ENCODE data around the gene GTPBP4. TPM values are rescaled to one million over a fixed set of nuclear protein-coding genes. Genes with fewer than 3 reads are reported as not detected.

GTPBP4 gene
- total RNA-seq, 3 donors from 2014 or later = 19.2 to 27.8 (median 26.6) TPM

DNA sequence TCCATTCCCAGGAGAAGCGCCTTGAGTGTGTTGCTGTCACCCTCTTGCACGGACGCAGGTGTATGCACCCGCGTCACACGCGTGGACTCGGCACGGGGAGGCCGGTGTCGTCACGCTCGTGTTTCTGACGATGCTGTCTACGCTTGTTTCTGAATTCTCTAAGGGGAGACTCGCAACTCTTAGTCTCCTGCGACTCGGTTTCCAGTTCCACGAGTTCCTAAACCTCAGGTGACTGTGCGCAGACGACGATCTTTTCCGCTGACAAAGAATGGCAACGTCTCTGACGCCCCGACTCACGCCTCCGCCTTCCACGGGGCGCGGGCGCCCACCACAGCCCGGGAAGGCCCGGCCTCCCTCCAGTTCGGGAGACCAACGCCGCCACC lies 60.1 kb downstream of the GTPBP4 start:
- ATAC-seq (peak; percentile 0), DNase-seq (peak; percentile 47 to 75 (median 69))
- peaks cover 19% of the 10 kb centered on the region for H3K4me1 ChIP-seq (ENCODE audit: low read depth)
- TF ChIP-seq, protein P1, sequence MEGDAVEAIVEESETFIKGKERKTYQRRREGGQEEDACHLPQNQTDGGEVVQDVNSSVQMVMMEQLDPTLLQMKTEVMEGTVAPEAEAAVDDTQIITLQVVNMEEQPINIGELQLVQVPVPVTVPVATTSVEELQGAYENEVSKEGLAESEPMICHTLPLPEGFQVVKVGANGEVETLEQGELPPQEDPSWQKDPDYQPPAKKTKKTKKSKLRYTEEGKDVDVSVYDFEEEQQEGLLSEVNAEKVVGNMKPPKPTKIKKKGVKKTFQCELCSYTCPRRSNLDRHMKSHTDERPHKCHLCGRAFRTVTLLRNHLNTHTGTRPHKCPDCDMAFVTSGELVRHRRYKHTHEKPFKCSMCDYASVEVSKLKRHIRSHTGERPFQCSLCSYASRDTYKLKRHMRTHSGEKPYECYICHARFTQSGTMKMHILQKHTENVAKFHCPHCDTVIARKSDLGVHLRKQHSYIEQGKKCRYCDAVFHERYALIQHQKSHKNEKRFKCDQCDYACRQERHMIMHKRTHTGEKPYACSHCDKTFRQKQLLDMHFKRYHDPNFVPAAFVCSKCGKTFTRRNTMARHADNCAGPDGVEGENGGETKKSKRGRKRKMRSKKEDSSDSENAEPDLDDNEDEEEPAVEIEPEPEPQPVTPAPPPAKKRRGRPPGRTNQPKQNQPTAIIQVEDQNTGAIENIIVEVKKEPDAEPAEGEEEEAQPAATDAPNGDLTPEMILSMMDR (IDR thresholded peaks at IDR 0.05) = no peak
- no peaks in the 10 kb centered on the region for H3K9me3 ChIP-seq
- intact Hi-C loops (cut with DNase I, micrococcal nuclease) = no loop called here
- peak overlapping the region; percentile 56 for H3K4me3 ChIP-seq
- H3K36me3 ChIP-seq (ENCODE audit: low read depth) = no peaks in the 10 kb centered on the region

DNA sequence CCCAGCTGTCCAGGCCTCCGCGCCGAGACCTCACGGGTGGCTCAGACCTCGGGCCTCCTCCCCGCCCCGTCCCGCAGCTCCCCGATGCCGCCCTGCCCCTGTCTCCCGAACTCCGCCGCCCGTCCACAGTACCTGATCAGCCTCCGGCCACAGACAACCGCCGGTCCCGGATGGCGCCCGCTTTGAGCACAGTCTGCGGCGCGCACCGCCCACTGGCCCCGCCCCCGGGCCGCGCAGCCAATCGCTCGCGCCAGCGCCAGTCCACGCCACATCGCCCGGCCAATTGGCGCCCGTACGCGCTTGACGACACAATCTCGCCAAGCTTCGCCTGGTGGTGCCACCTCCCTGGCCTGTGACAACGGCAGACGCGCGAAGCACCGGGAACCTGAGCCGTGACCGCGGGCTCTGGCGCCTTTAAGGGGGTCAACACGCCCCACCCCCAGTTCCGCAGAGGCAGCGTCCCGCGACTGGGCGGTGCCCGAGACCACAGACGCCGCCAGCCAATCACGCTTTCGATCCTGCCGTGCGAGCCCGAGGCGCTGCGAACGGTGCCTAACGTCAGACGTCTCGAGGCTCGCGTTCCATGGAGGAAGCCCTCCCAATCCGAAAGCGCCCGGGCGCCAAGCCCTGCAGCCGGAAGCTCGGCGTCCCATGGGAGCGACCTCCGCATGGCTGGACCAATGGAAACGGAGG lies 60.6 kb downstream of the GTPBP4 start, which contains the start of gene IDI1:
Gene IDI1 (minus strand): TSS at position 388 of the 693 bp plus-strand sequence. CDS start 116 bp downstream, at position 272.
- peak; percentile 91 for ATAC-seq
- intact Hi-C loops (cut with DNase I, micrococcal nuclease) = no loop called here

DNA sequence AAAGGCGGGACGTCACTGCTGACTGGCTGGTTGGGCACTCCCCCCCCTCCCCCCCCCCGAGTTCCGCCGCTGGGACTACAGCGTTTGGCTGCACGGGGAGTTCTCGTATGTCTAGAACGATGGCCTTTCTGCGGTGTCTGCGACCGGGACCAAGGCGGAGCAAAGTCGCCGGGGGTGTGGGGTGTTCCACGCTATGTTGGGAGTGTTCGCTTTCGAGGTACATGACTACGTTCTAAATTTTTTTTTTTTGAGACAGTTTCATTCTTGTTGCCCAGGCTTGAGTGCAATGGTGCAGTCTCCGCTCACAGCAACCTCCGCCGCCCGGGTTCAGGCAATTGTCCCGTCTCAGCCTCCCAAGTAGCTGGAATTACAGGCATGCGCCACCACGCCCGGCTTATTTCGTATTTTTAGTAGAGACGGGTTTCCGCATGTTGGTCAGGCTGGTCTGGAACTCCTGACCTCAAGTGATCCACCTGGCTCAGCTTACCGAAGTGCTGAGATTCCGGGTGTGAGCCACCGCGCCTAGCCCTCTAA lies 61.3 kb downstream of the GTPBP4 start:
- Histone ChIP-seq H3K4me1 (ENCODE audit: low read depth) (peaks cover 21% of the 10 kb centered on the region), H3K4me3 (peak overlapping the region; percentile 56), H3K36me3 (ENCODE audit: low read depth) (no peaks in the 10 kb centered on the region), H3K9me3 (no peaks in the 10 kb centered on the region)
- ATAC-seq = no peak
- peak in 1 of 3 donors; percentile 65 for DNase-seq
- intact Hi-C loops (cut with DNase I, micrococcal nuclease) = no loop called here
- TF ChIP-seq, protein P1 (IDR thresholded peaks at IDR 0.05) = no peak

More for the DNA sequence above, 60.6 kb downstream of the GTPBP4 start, which contains the start of gene IDI1:
- H3K36me3 ChIP-seq (ENCODE audit: low read depth) = no peaks in the 10 kb centered on the region
- H3K4me1 ChIP-seq (ENCODE audit: low read depth) = peaks cover 19% of the 10 kb centered on the region
- H3K4me3 ChIP-seq = peak within 1 kb of the TSS; percentile 56
- no peaks in the 10 kb centered on the region for H3K9me3 ChIP-seq
- DNase-seq = peak; percentile 96 to 99 (median 98)
- TF ChIP-seq, protein P1 (IDR thresholded peaks at IDR 0.05) = no peak

DNA sequence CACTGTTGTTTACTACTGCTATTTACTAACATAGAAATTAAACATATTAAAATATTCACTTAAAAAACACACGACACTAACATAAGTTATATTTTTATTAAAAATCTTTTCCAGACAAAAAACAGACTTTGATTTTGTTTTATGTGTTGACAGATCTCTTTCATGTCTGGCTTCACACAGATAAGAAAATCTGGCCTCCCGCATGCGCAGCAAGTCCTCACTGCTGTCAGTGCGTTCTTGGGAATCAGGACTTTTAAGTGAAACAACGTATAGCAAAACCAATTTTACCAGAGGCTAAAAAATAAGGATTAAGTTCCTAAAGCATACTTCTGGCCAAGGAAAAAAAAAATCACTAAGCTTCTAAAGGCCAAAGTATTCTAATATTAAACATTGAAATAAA lies 61.9 kb downstream of the GTPBP4 start:
- intact Hi-C loops (cut with DNase I, micrococcal nuclease) = no loop called here
- peak in 1 of 3 donors; percentile 37 for DNase-seq
- no peaks in the 10 kb centered on the region for H3K36me3 ChIP-seq (ENCODE audit: low read depth)
- no peaks in the 10 kb centered on the region for H3K9me3 ChIP-seq
- TF ChIP-seq, protein P1 (IDR thresholded peaks at IDR 0.05) = no peak
- H3K4me1 ChIP-seq (ENCODE audit: low read depth) = peaks cover 27% of the 10 kb centered on the region
- no peak for ATAC-seq
- peak overlapping the region; percentile 56 for H3K4me3 ChIP-seq

DNA sequence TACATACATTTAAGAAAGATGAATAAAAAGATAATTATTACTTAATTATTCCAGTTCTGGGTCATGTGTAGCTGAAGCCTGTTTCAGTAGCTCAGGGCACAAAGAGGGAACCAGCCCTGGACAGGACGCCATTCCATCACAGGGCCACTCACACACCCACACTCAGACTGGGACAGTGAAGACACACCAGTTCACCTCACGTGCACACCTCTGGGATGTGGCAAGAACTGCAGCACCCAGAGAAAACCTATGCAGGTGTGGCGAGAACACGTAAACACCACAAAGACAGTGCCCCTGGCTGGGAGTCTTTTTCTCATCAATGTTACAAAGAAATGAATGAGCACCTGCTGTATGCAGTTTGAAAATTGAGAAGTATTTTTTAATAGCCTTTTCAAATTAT lies 62.3 kb downstream of the GTPBP4 start:
- intact Hi-C loops (cut with DNase I, micrococcal nuclease) = no loop called here
- Histone ChIP-seq H3K36me3 (ENCODE audit: low read depth) (no peaks in the 10 kb centered on the region), H3K9me3 (no peaks in the 10 kb centered on the region), H3K4me3 (peak overlapping the region; percentile 56), H3K4me1 (ENCODE audit: low read depth) (peaks cover 31% of the 10 kb centered on the region)
- TF ChIP-seq, protein P1 (IDR thresholded peaks at IDR 0.05) = no peak
- peak; percentile 59 to 68 (median 60) for DNase-seq
- ATAC-seq = peak; percentile 20

All from mucosa of descending colon (tissue), 3 donors.